GM23248 (cell line): ENCODE results near the gene CTSV. TPM values are rescaled to one million over a fixed set of nuclear protein-coding genes. Genes with fewer than 3 reads are reported as not detected.
"Not testable (repeated sequence)": the region's sequence is repeated elsewhere in the genome, so short reads cannot be mapped to it uniquely, and the experiment has no call there.

ENCODE experiments used
- DNase-seq: peaks from one replicate; pipeline ENCODE4 v3.0.0-alpha.2; 2015
- H2AFZ ChIP-seq: fragments of 200-600 bp; sonication (generic); 2 replicates; pipeline ENCODE4 v1.6.1; 2016; ENCODE audit warnings: antibody characterized with exemption
- H3F3A ChIP-seq: fragments of 200-600 bp; sonication (generic); 2 replicates; pipeline ENCODE4 v1.6.1; 2016; ENCODE audit warnings: mild to moderate bottlenecking, antibody characterized with exemption, mixed run types; ENCODE audit not compliant: insufficient read depth
- H3K27ac ChIP-seq: fragments of 200-600 bp; sonication (generic); 2 replicates; pipeline ENCODE4 v1.5.1; 2016; ENCODE audit warnings: mild to moderate bottlenecking
- H3K27me3 ChIP-seq: fragments of 200-600 bp; sonication (generic); replicated peaks from 2 replicates; pipeline ENCODE4 v1.6.1; 2016; ENCODE audit warnings: mild to moderate bottlenecking; ENCODE audit not compliant: insufficient read depth
- H3K36me3 ChIP-seq: fragments of 200-600 bp; sonication (generic); 2 replicates; pipeline ENCODE4 v1.6.1; 2016; ENCODE audit warnings: low read depth, mild to moderate bottlenecking
- H3K4me1 ChIP-seq: fragments of 200-600 bp; sonication (generic); 2 replicates; pipeline ENCODE4 v1.6.1; 2016; ENCODE audit warnings: mild to moderate bottlenecking; ENCODE audit not compliant: insufficient read depth
- H3K4me2 ChIP-seq: fragments of 200-600 bp; sonication (generic); one replicate; pipeline ENCODE4 v1.6.1; 2016; ENCODE audit warnings: mild to moderate bottlenecking; ENCODE audit not compliant: unreplicated experiment
- H3K4me3 ChIP-seq: fragments of 200-600 bp; sonication (generic); 2 replicates; pipeline ENCODE4 v1.5.1; 2016; ENCODE audit warnings: mild to moderate bottlenecking
- H3K79me2 ChIP-seq: fragments of 200-600 bp; sonication (generic); 2 replicates; pipeline ENCODE4 v1.6.1; 2016; ENCODE audit warnings: mild to moderate bottlenecking; ENCODE audit not compliant: insufficient read depth
- H3K9ac ChIP-seq: fragments of 200-600 bp; sonication (generic); 2 replicates; pipeline ENCODE4 v1.6.1; 2016; ENCODE audit warnings: mild to moderate bottlenecking
- H3K9me2 ChIP-seq: fragments of 200-600 bp; sonication (generic); 2 replicates; pipeline ENCODE4 v1.6.1; 2016; ENCODE audit warnings: mixed run types, mild to moderate bottlenecking, moderate library complexity; ENCODE audit not compliant: insufficient read depth
- H3K9me3 ChIP-seq: fragments of 200-600 bp; sonication (generic); one replicate; pipeline ENCODE4 v1.6.1; 2017; ENCODE audit warnings: low read depth
- H4K20me1 ChIP-seq: fragments of 200-600 bp; sonication (generic); 2 replicates; pipeline ENCODE4 v1.6.0; 2016; ENCODE audit not compliant: insufficient read depth
- EZH2 ChIP-seq: fragments of 200-600 bp; sonication (generic); IDR thresholded peaks from 2 replicates; pipeline ENCODE4 v1.6.1; 2018; ENCODE audit warnings: antibody characterized with exemption, mild to moderate bottlenecking; ENCODE audit not compliant: insufficient read depth, poor library complexity, severe bottlenecking
- EZH2phosphoT487 ChIP-seq: fragments of 200-600 bp; sonication (generic); IDR thresholded peaks from 2 replicates; pipeline ENCODE4 v1.6.1; 2018; ENCODE audit warnings: antibody characterized with exemption, moderate library complexity, mild to moderate bottlenecking, low read depth; ENCODE audit not compliant: insufficient read depth
- WGBS, 2 experiments: methylation state at CpG; one replicate each; pipeline ENCODE4 v1.1.6; 2015 to 2017; ENCODE audit warnings: low lambda C conversion rate in 2 of 2, low coverage in 1 of 2; ENCODE audit errors: missing lambda C conversion rate in 2 of 2; 5-methylcytosine and 5-hydroxymethylcytosine counted together
- in situ Hi-C: fragments of 300-500 bp; cut with MboI; formaldehyde crosslinking; loops from 2 replicates; pipeline ENCODE4 v1.15.0; 2020
- polyA plus RNA-seq: library from polyadenylated mRNA; unstranded; fragments of >200 nt; fragmentation: Nextera tagmentation; extraction: Ambion mirVana; gene quantifications from 2 replicates; pipeline ENCODE4 v1.2.1, GENCODE V29; 2016
- total RNA-seq: library from RNA; depleted of rRNA; stranded (reverse); fragments of >200 nt; shearing (Covaris generic); gene quantifications from 2 replicates; pipeline ENCODE4 v1.2.3, GENCODE V29; 2014

Gene CTSV
- total and polyA plus RNA-seq, 2 experiments from 2014 or later = 0.16 TPM; not detected in 1

- no peak overlapping the region for H3K27ac ChIP-seq
- no peak overlapping the region for H3K4me3 ChIP-seq
- H4K20me1 ChIP-seq = no peaks in the 10 kb centered on the region
- no peaks in the 10 kb centered on the region for H3F3A ChIP-seq
- in situ Hi-C loops = no loop called here
- no peak for DNase-seq
- H3K4me1 ChIP-seq = no peaks in the 10 kb centered on the region
- 23 to 29% methylated on average over 3 of the region's 3 CpGs for WGBS, 2 experiments
- no peak for TF ChIP-seq EZH2
- no peak for TF ChIP-seq EZH2phosphoT487
- H2AFZ ChIP-seq = no peak overlapping the region
- H3K9me3 ChIP-seq = no peaks in the 10 kb centered on the region
- H3K27me3 ChIP-seq = no peaks in the 10 kb centered on the region
- H3K79me2 ChIP-seq = no peaks in the 10 kb centered on the region
- no peak overlapping the region for H3K4me2 ChIP-seq
- no peak overlapping the region for H3K9ac ChIP-seq
- no peaks in the 10 kb centered on the region for H3K9me2 ChIP-seq
- H3K36me3 ChIP-seq = no peaks in the 10 kb centered on the region
Observed at GRCh38 chr9:97060796-97061195, 21.9 kb upstream of the CTSV start.

- H3K79me2 ChIP-seq = no peaks in the 10 kb centered on the region
- no peak overlapping the region for H3K27ac ChIP-seq
- DNase-seq = peak; percentile 5
- no peaks in the 10 kb centered on the region for H3F3A ChIP-seq
- H3K9me2 ChIP-seq = no peaks in the 10 kb centered on the region
- H2AFZ ChIP-seq = no peak overlapping the region
- TF ChIP-seq EZH2 (no peak), EZH2phosphoT487 (no peak)
- H3K4me1 ChIP-seq = no peaks in the 10 kb centered on the region
- H3K9me3 ChIP-seq = no peaks in the 10 kb centered on the region
- H3K9ac ChIP-seq = no peak overlapping the region
- no peaks in the 10 kb centered on the region for H3K36me3 ChIP-seq
- no peaks in the 10 kb centered on the region for H3K27me3 ChIP-seq
- H3K4me3 ChIP-seq = no peak overlapping the region
- no peaks in the 10 kb centered on the region for H4K20me1 ChIP-seq
- 34 to 44% methylated on average over 3 of the region's 3 CpGs for WGBS, 2 experiments
- no peak overlapping the region for H3K4me2 ChIP-seq
- in situ Hi-C loops = no loop called here
Observed at GRCh38 chr9:97059626-97060025, 20.7 kb upstream of the CTSV start.

- peaks cover 6% of the 10 kb centered on the region; the same call in 1 of the 2 replicates for H3K27me3 ChIP-seq
- H4K20me1 ChIP-seq = no peaks in the 10 kb centered on the region
- H3K27ac ChIP-seq = no peak overlapping the region
- no peak overlapping the region for H3K4me3 ChIP-seq
- H3K4me2 ChIP-seq = no peak overlapping the region
- H2AFZ ChIP-seq = no peak overlapping the region
- H3K79me2 ChIP-seq = no peaks in the 10 kb centered on the region
- no peak for DNase-seq
- no peak for TF ChIP-seq EZH2
- no peaks in the 10 kb centered on the region for H3F3A ChIP-seq
- H3K9ac ChIP-seq = no peak overlapping the region
- in situ Hi-C loops = no loop called here
- no peaks in the 10 kb centered on the region for H3K9me3 ChIP-seq
- 48 to 53% methylated on average over 5 of the region's 5 CpGs for WGBS, 2 experiments
- H3K36me3 ChIP-seq = no peaks in the 10 kb centered on the region
- no peaks in the 10 kb centered on the region for H3K4me1 ChIP-seq
- no peaks in the 10 kb centered on the region for H3K9me2 ChIP-seq
Observed at GRCh38 chr9:97057651-97058050, 18.7 kb upstream of the CTSV start.

GRCh38 chr9:97055891-97056290, 16.9 kb upstream of the CTSV start:
- H3K9me2 ChIP-seq, H4K20me1 ChIP-seq, H3K4me1 ChIP-seq, H3K9ac ChIP-seq, in situ Hi-C loops, H3K27ac ChIP-seq, H3K27me3 ChIP-seq, H2AFZ ChIP-seq, H3K36me3 ChIP-seq, H3K4me3 ChIP-seq, H3F3A ChIP-seq, H3K9me3 ChIP-seq, DNase-seq, H3K4me2 ChIP-seq, H3K79me2 ChIP-seq: not testable (repeated sequence)
- WGBS, 2 experiments = 63 to 67% methylated on average over 11 to 12 of the region's 13 CpGs

- Histone ChIP-seq H3K9me3 (no peaks in the 10 kb centered on the region), H4K20me1 (no peaks in the 10 kb centered on the region), H3K9ac (no peak overlapping the region), H3K36me3 (no peaks in the 10 kb centered on the region), H3K9me2 (no peaks in the 10 kb centered on the region), H3K4me3 (no peak overlapping the region), H3K79me2 (no peaks in the 10 kb centered on the region), H3K4me2 (no peak overlapping the region), H3K27me3 (peaks cover 16% of the 10 kb centered on the region; the same call in 1 of the 2 replicates), H3K27ac (no peak overlapping the region), H3K4me1 (no peaks in the 10 kb centered on the region), H2AFZ (no peak overlapping the region), H3F3A (no peaks in the 10 kb centered on the region)
- DNase-seq = no peak
- WGBS, 2 experiments = 7 to 13% methylated on average over 3 of the region's 3 CpGs
- no peak for TF ChIP-seq EZH2phosphoT487
- TF ChIP-seq EZH2 = no peak
- in situ Hi-C loops = no loop called here
Observed at GRCh38 chr9:97053717-97054116, 14.8 kb upstream of the CTSV start.
